HFF-Myc (cell line): ENCODE measurements around the gene DERL2.
"Not testable (repeated sequence)": the region's sequence is repeated elsewhere in the genome, so short reads cannot be mapped to it uniquely, and the experiment has no call there.

Experiments used
- DNase-seq: peaks from one replicate; pipeline ENCODE4 v3.0.0-alpha.2; 2011; ENCODE audit warnings: low read depth; ENCODE audit errors: extremely low read depth
- H3K4me3 ChIP-seq: replicated peaks from 2 replicates; pipeline ENCODE4 v1.5.1; 2011; ENCODE audit warnings: low read depth, mild to moderate bottlenecking, control low read depth, low read length
- CTCF ChIP-seq: IDR thresholded peaks from 2 replicates; pipeline ENCODE4 v1.5.1; 2012; ENCODE audit warnings: mild to moderate bottlenecking, low read depth, low read length, control low read depth; ENCODE audit errors: missing control alignments

The DERL2 gene

GRCh38 chr17:5443728-5444127 lies 42.2 kb downstream of the DERL2 start:
- TF ChIP-seq CTCF = no peak
- no peak overlapping the region for H3K4me3 ChIP-seq
- no peak for DNase-seq

GRCh38 chr17:5439446-5439764 lies 46.6 kb downstream of the DERL2 start:
- no peak for TF ChIP-seq CTCF
- DNase-seq = no peak
- H3K4me3 ChIP-seq = peak overlapping the region; percentile 61

GRCh38 chr17:5438716-5439445 lies 47.1 kb downstream of the DERL2 start, which contains the start of gene C1QBP:
TSS of gene C1QBP (minus strand) at chr17:5439155. CDS start at chr17:5439073, 82 bp downstream.
- peak; percentile 82 for DNase-seq
- peak; percentile 97 for TF ChIP-seq CTCF
- peak within 1 kb of the TSS; percentile 61 for H3K4me3 ChIP-seq

GRCh38 chr17:5437721-5438317 lies 48.2 kb downstream of the DERL2 start:
- no peak for TF ChIP-seq CTCF
- no peak for DNase-seq
- H3K4me3 ChIP-seq = peak overlapping the region; percentile 61

- not testable (repeated sequence) for DNase-seq
- peak overlapping the region; percentile 61 for H3K4me3 ChIP-seq
These were observed 50.1 kb downstream of the DERL2 start for GRCh38 chr17:5435781-5436315.

GRCh38 chr17:5434984-5435383 lies 51.0 kb downstream of the DERL2 start:
- no peak overlapping the region for H3K4me3 ChIP-seq

More at GRCh38 chr17:5434984-5435383, 51.0 kb downstream of the DERL2 start:
- no peak for TF ChIP-seq CTCF
- DNase-seq = no peak
